Measurements from ENCODE around the gene NACAD.

Gene NACAD

GRCh38 chr7:45073786-45074527 lies 14.8 kb downstream of the NACAD start:
- ChIA-PET POLR2A (no interaction called here), CTCF (no interaction called here)
- no peak for TF ChIP-seq ZNF433 (tag by site-specific recombination; IDR thresholded peaks at IDR 0.05; ENCODE audit: low read depth)
- TF ChIP-seq SCRT2 (tag by site-specific recombination; IDR thresholded peaks at IDR 0.05), result peak; percentile 24; the same call in 1 of the 2 replicates
- no peak for TF ChIP-seq ZNF521 (tag by site-specific recombination; IDR thresholded peaks at IDR 0.05)
- no peak overlapping the region for H3K27ac ChIP-seq (ENCODE audit: extremely low read depth, low read depth, low read length)
- peaks cover 0 to 40% of the 10 kb centered on the region in 2 experiments; a peak in 2 of 3 replicates for H3K36me3 ChIP-seq (ENCODE audit: control insufficient read depth in 2 of 2, insufficient read depth in 1 of 2, low read length in 2 of 2)
- no peaks in the 10 kb centered on the region for H3K9me3 ChIP-seq (ENCODE audit: control insufficient read depth, insufficient read depth, low read depth, low read length)
- no peaks in the 10 kb centered on the region for H3K4me1 ChIP-seq (ENCODE audit: control insufficient read depth, insufficient read depth, low read length)
- H3K4me3 ChIP-seq (ENCODE audit: low read depth, low read length), result no peak overlapping the region

- Histone ChIP-seq H3K9me3 (ENCODE audit: control insufficient read depth, insufficient read depth, low read depth, low read length) (no peaks in the 10 kb centered on the region), H3K27ac (ENCODE audit: extremely low read depth, low read depth, low read length) (no peak overlapping the region), H3K4me3 (ENCODE audit: low read depth, low read length) (no peak overlapping the region), H3K4me1 (ENCODE audit: control insufficient read depth, insufficient read depth, low read length) (no peaks in the 10 kb centered on the region), H3K36me3 (ENCODE audit: control insufficient read depth in 2 of 2, insufficient read depth in 1 of 2, low read length in 2 of 2) (peaks cover 0 to 44% of the 10 kb centered on the region in 2 experiments; a peak in 2 of 3 replicates)
- ChIA-PET CTCF (no interaction called here), POLR2A (interaction anchor here (1.0 kb wide), 1 partner anchor 39 kb away, joined by 3 read pairs; the partner anchor contains the start of gene TBRG4)
- TF ChIP-seq ZNF473 (tag by site-specific recombination; IDR thresholded peaks at IDR 0.05) (no peak), ZNF16 (tag by site-specific recombination; IDR thresholded peaks at IDR 0.05; ENCODE audit: low read depth) (no peak), ZNF398 (tag by site-specific recombination; IDR thresholded peaks at IDR 0.05) (peak; percentile 40), ZFHX2 (tag by site-specific recombination; conservative IDR thresholded peaks at IDR 0.05) (peak; percentile 81), EGR2 (tag by site-specific recombination; IDR thresholded peaks at IDR 0.05; ENCODE audit: low read depth) (peak; percentile 71)
Measured at GRCh38 chr7:45073031-45073785, 15.6 kb downstream of the NACAD start.

GRCh38 chr7:45072131-45073030 lies 16.4 kb downstream of the NACAD start:
- no peaks in the 10 kb centered on the region for H3K4me1 ChIP-seq (ENCODE audit: control insufficient read depth, insufficient read depth, low read length)
- ChIA-PET CTCF (no interaction called here), POLR2A (interaction anchor here (1.0 kb wide), 1 partner anchor 39 kb away, joined by 3 read pairs; the partner anchor contains the start of gene TBRG4)
- H3K9me3 ChIP-seq (ENCODE audit: control insufficient read depth, insufficient read depth, low read depth, low read length), result no peaks in the 10 kb centered on the region
- H3K4me3 ChIP-seq (ENCODE audit: low read depth, low read length), result no peak overlapping the region
- TF ChIP-seq KLF7 (tag by site-specific recombination; IDR thresholded peaks at IDR 0.05; ENCODE audit: borderline replicate concordance), result no peak
- TF ChIP-seq ZBTB8A (tag by site-specific recombination; IDR thresholded peaks at IDR 0.05), result no peak
- TF ChIP-seq ZNF280D (tag by site-specific recombination; IDR thresholded peaks at IDR 0.05), result no peak
- no peak for TF ChIP-seq ZFP3 (tag by site-specific recombination; IDR thresholded peaks at IDR 0.05; ENCODE audit: low read depth)
- no peak for TF ChIP-seq ZNF48 (tag by site-specific recombination; IDR thresholded peaks at IDR 0.05)
- TF ChIP-seq ZNF335 (tag by site-specific recombination; conservative IDR thresholded peaks at IDR 0.05), result no peak
- TF ChIP-seq, protein P1, sequence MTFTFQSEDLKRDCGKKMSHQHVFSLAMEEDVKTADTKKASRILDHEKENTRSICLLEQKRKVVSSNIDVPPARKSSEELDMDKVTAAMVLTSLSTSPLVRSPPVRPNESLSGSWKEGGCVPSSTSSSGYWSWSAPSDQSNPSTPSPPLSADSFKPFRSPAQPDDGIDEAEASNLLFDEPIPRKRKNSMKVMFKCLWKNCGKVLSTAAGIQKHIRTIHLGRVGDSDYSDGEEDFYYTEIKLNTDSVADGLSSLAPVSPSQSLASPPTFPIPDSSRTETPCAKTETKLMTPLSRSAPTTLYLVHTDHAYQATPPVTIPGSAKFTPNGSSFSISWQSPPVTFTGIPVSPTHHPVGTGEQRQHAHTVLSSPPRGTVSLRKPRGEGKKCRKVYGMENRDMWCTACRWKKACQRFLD (tag by site-specific recombination; IDR thresholded peaks at IDR 0.05), result no peak
- TF ChIP-seq ZNF416 (tag by site-specific recombination; IDR thresholded peaks at IDR 0.05), result no peak
- no peak for TF ChIP-seq SP2 (tag by site-specific recombination; IDR thresholded peaks at IDR 0.05)
- TF ChIP-seq ZNF174 (tag by site-specific recombination; IDR thresholded peaks at IDR 0.05), result no peak
- peaks cover 0 to 44% of the 10 kb centered on the region in 2 experiments; a peak in 2 of 3 replicates for H3K36me3 ChIP-seq (ENCODE audit: control insufficient read depth in 2 of 2, insufficient read depth in 1 of 2, low read length in 2 of 2)
- no peak overlapping the region for H3K27ac ChIP-seq (ENCODE audit: extremely low read depth, low read depth, low read length)

All from HEK293 (cell line).